Activated gamma-delta T cell (primary cell): ENCODE data around the gene SLC7A14.

ENCODE experiments used
- DNase-seq: peaks from one replicate; lab custom pipeline; 2025; lab: John Stamatoyannopoulos, UW

Gene SLC7A14

GRCh38 chr3:170496868-170497140 is 89.1 kb downstream of the SLC7A14 start:
- no peak for DNase-seq

GRCh38 chr3:170496026-170496867 is 89.6 kb downstream of the SLC7A14 start:
- DNase-seq: no peak

GRCh38 chr3:170494766-170495165 is 91.1 kb downstream of the SLC7A14 start:
- no peak for DNase-seq

DNA sequence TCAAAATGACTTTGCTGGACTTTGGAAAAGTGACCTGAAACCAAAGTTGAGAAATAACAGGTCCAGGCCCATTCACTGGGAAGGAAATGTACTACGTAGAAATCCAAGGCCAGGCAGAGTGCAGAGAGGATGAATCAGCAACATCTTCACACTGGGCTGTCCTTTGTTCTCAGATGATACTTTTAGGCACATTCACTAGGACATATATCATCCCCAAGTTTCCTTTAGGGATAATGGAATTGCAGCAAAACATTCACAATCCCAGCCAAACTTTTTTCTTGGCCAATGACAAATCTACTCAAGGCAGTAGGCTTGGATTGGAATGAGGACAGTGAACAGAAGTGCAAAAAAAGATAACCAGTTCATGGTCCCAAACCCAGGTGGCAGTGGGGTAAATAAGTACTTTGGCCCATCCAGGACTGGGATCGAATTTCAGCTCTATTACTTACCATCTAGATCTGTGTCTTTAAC is 92.1 kb downstream of the SLC7A14 start:
- DNase-seq: no peak

DNA sequence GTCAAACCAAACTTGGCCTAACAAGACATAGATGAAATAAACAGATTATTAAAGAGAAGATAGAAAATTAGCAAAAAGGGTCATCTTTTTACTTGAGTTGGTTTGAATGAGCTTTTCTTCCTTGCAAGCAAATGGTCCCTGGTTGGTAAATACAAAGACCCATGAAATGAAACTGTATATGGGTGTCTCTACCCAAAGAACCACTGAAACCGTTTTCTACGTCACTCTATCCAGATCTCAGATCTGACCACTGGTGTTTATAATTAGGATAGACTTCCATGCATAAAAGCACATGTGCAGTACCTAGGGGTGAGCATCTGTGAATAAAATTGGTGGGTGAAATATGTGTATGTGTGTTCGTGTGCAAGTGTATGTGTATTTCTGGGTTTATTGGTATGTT is 94.0 kb downstream of the SLC7A14 start:
- DNase-seq: no peak

GRCh38 chr3:170490828-170491560 is 94.9 kb downstream of the SLC7A14 start:
- DNase-seq: no peak

DNA sequence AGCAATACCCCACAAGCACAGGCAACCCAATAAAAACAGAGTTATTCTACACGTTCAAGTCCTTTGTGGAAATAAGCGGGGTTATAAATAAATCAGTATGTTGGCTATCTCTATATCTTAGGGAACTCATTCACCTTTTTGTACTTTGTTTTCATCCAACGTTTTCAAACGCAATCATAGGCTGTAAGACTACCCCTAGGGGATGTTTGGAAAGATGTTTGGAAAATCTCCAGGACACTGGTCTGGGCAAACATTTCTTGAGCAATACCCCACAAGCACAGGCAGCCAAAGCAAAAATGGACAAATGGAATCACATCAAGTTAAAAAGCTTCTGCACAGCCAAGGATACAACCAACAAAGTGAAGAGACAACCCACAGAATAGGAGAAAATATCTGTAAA is 97.1 kb downstream of the SLC7A14 start:
- no peak for DNase-seq

DNA sequence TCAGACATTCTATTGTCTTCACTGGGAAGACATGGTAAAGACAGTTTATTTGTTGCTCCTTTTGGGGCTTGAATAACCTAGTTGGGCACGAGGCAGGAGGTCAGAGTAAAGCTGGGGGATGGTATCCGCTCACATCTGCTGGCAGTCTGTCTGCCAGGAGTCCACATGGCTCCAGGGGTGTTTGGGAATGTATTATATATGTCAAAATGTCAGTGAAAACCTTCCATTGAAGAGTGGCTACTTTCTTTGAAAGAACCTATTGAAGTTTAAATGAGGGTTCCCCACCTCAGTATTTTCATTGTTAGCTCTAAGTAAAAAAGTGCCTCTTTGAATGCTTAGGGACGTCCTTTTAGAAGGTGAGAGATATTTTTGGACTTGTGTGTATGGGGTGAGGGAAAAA is 98.8 kb downstream of the SLC7A14 start:
- no peak for DNase-seq

- DNase-seq: no peak
Measured at GRCh38 chr3:170486398-170486797, 99.5 kb downstream of the SLC7A14 start.

- no peak for DNase-seq
Measured at GRCh38 chr3:170485696-170486095, 100.2 kb downstream of the SLC7A14 start.

- DNase-seq: no peak
Measured at GRCh38 chr3:170485294-170485693, 100.6 kb downstream of the SLC7A14 start.

DNA sequence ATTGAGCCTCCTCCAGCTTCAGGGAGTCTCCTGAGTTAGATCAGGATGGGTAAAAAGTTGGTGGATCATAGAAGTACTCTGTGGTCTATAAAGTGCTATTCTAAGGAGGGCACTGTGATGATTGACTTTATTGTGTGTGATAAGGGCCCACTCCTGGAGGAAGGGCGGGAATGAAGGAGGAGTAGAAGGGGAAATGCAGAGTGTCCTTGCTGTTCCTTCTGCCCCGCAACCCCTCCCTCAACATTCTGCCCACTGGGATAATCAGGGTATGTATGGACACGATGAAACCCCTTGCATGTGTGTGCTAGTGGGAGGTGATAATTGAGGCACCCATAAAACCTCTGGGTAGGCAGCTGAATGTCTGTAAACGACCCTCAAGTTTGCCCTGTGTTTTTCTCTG is 101.0 kb downstream of the SLC7A14 start:
- DNase-seq: no peak

- no peak for DNase-seq
Measured at GRCh38 chr3:170483485-170484262, 102.2 kb downstream of the SLC7A14 start.

- DNase-seq: no peak
Measured at GRCh38 chr3:170482199-170482598, 103.7 kb downstream of the SLC7A14 start.

DNA sequence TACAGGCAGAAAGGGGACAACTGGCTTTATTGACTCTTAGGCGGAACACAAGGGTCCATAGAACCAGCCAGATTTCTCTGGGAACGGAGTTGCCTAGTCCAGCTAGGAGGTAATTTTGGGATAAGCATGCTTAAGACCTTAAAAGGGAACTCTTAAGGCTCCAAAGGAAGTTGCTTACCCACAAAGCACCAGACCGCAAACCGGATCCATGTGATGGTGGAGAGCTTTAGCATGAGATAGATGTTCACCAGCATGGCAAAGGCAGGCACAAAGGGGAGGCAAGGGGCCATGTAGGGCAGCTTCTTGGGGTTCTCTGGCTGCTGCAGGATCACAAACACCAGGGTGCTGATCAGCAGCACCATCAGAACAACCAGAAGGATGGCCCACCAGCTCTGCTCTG is 105.8 kb downstream of the SLC7A14 start:
- no peak for DNase-seq

DNA sequence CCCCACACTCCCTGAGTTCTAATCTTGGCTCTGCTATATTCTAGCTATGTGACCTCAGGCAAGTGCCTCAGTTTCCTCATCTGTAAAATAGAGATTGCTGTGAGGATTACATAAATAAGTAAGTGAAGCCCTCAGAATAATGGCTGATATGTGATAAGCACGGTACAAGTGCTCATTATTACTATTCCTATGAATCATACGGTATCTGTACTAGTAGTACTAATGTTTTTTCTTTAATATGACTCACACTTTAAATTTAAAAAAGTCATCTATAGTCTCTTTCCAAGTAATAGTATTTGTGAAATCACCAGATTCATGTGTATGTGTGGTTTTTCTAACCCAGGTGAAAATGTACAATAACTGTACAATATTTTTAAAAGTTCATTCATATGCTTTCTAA is 108.5 kb downstream of the SLC7A14 start:
- no peak for DNase-seq

DNA sequence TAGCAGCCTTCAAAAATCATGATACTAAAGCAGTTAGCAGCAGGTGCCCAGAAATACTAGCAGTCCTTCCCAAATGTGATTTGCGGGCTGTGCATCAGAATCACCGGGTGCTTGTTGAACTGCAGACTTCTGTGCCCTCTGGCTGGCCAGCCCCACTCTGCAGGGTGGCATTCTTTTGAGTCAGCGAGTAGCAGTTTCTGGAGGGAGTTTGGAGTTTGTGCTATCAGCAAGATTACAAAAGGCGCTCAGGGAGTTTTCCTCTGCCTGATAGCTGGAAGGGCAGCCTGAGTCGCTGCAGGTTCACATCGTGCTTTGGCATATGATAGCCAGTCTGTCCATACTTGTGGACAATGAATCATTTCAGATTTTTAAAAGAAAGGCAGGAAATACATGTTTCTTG is 109.6 kb downstream of the SLC7A14 start:
- no peak for DNase-seq

DNA sequence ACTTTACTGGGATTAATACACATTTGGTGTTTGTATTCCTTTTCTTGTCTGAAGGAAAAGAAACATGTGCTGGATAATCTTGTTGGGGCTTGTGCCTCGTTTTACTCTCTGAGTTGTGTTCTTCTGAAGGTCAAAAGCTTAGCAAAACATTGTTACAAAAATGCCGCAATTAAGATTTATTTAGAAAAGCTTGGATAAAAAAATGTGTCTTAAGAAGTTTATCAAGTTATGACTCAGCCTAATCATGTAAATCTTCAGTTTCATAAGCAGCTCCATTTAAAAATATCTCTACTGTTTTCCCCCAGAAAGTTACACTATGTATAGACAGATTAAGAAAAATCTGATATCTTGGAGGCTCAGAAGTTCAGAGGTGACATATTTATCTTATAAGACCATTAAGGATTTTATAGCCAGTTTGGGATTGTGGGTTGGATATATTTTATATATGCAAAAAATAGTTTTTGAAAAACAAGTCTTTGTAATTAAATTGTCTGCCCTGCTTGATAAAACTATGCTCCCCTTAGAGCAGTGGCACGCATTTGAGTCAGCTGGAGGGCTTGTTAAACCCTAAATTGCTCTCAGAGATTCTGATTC is 110.7 kb downstream of the SLC7A14 start:
- DNase-seq: no peak

DNA sequence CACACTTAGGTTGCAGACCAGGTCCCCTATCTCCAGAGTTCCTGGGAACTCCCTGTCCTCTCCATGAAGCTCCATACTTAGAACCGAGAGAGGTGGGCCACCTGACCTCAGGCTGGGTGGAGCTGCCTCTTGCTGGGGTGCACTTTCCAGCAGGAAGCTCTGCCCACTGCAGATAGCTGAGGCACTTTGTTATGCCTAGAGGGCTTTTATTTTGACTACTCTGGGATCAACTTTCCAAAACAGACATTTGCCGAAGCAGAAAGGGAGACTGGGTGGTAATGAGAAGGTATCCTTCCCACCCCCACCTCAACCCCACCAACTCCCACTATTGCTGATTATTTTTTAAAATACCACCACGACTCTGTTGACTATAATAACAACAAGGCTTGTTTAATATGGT is 112.5 kb downstream of the SLC7A14 start:
- no peak for DNase-seq

DNA sequence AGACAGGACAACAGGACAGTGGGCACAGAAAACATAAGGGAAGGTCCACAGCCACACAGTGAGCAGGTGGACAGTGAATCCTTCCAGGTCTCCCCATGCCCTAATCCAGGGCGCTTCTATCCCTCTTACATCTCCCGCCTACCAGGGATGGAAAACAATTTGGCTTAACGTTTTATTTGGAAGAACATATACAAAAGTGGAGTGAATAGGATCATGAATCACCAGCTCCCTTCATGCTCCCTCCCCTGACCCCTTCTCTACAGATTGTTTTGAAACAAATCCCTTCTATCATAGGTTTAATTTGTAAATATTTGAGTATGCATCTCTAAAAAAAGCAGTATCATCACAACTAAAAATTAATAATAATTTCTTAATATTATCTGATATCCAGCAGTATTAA is 114.7 kb downstream of the SLC7A14 start:
- DNase-seq: no peak

- no peak for DNase-seq
Measured at GRCh38 chr3:170470063-170471016, 115.5 kb downstream of the SLC7A14 start.
